IMR-90 (cell line): Measurements from ENCODE around the gene PAXIP1. TPM values are rescaled to one million over a fixed set of nuclear protein-coding genes. Genes with fewer than 3 reads are reported as not detected.

Source experiments
- ATAC-seq: fragments of 200-7000 bp; cut with Tn5 transposase; 2 replicates; pipeline ENCODE4 v1.9.1; 2020; ENCODE audit warnings: low read depth, mild to moderate bottlenecking, moderate library complexity
- BruUV-seq: library from RNA; stranded (reverse); fragments of 400-500 nt; replicated peaks from 2 replicates; lab custom pipeline; 2021; lab: Mats Ljungman, UMichigan
- CTCF ChIA-PET: fragments of 300-600 bp; formaldehyde crosslinking; extraction: SDS; loops from one replicate; lab custom pipeline; 2021; ENCODE audit warnings: antibody characterized with exemption; lab: Yijun Ruan, JAX
- POLR2A ChIA-PET: fragments of 300-600 bp; sonication (Branson Sonifier 250); formaldehyde crosslinking; loops from one replicate; lab custom pipeline; 2022; ENCODE audit warnings: antibody characterized with exemption; ENCODE audit not compliant: unreplicated experiment; lab: Charles Lee
- DNase-seq: peaks from one replicate; pipeline ENCODE4 v3.0.0; 2013
- H2AFZ ChIP-seq: replicated peaks from 2 replicates; pipeline ENCODE3; 2013; ENCODE audit warnings: low read length, mild to moderate bottlenecking; ENCODE audit not compliant: poor library complexity
- H2AK5ac ChIP-seq: 2 replicates; pipeline ENCODE4 v1.6.1; 2013; ENCODE audit warnings: low read depth, low read length, inconsistent platforms
- H2AK9ac ChIP-seq: replicated peaks from 2 replicates; pipeline ENCODE3; 2013; ENCODE audit warnings: mild to moderate bottlenecking, low read depth, low read length, moderate library complexity; ENCODE audit not compliant: poor library complexity
- H2BK120ac ChIP-seq: 2 replicates; pipeline ENCODE4 v1.6.1; 2013; ENCODE audit warnings: low read depth, low read length, inconsistent platforms
- H2BK15ac ChIP-seq: 3 replicates; pipeline ENCODE4 v1.6.1; 2013; ENCODE audit warnings: low read depth, low read length, inconsistent platforms
- H2BK20ac ChIP-seq: 2 replicates; pipeline ENCODE4 v1.6.1; 2013; ENCODE audit warnings: low read depth, mild to moderate bottlenecking, inconsistent platforms, low read length, moderate library complexity
- H2BK5ac ChIP-seq: 2 replicates; pipeline ENCODE4 v1.6.1; 2013; ENCODE audit warnings: mild to moderate bottlenecking, low read depth, low read length, inconsistent platforms; ENCODE audit not compliant: poor library complexity, severe bottlenecking
- H3K14ac ChIP-seq: replicated peaks from 2 replicates; pipeline ENCODE4 v1.6.1; 2013; ENCODE audit warnings: low read depth, low read length, inconsistent platforms
- H3K18ac ChIP-seq: 2 replicates; pipeline ENCODE4 v1.6.1; 2013; ENCODE audit warnings: low read depth, low read length, control low read depth
- H3K23ac ChIP-seq: 2 replicates; pipeline ENCODE4 v1.6.1; 2013; ENCODE audit warnings: low read depth, low read length, inconsistent platforms
- H3K27ac ChIP-seq: 2 replicates; pipeline ENCODE4 v1.5.1; 2013; ENCODE audit warnings: mild to moderate bottlenecking, control low read depth, low read length; ENCODE audit not compliant: insufficient read depth
- H3K27me3 ChIP-seq: 2 replicates; pipeline ENCODE4 v1.6.1; 2013; ENCODE audit warnings: low read length; ENCODE audit not compliant: control insufficient read depth, insufficient read depth
- H3K36me3 ChIP-seq: 2 replicates; pipeline ENCODE4 v1.6.1; 2013; ENCODE audit warnings: low read length, mixed read lengths; ENCODE audit not compliant: control insufficient read depth, insufficient read depth
- H3K4ac ChIP-seq: 2 replicates; pipeline ENCODE4 v1.6.1; 2013; ENCODE audit warnings: low read depth, low read length, inconsistent platforms
- H3K4me1 ChIP-seq: 2 replicates; pipeline ENCODE4 v1.6.1; 2013; ENCODE audit warnings: low read length, mixed read lengths; ENCODE audit not compliant: control insufficient read depth, insufficient read depth
- H3K4me2 ChIP-seq: 2 replicates; pipeline ENCODE4 v1.6.1; 2013; ENCODE audit warnings: low read depth, mild to moderate bottlenecking, control low read depth, low read length, moderate library complexity
- H3K4me3 ChIP-seq: 2 replicates; pipeline ENCODE4 v1.5.1; 2013; ENCODE audit warnings: low read depth, mild to moderate bottlenecking, control low read depth, low read length, moderate library complexity; ENCODE audit not compliant: insufficient read depth
- H3K56ac ChIP-seq: 2 replicates; pipeline ENCODE4 v1.6.1; 2013; ENCODE audit warnings: low read length, inconsistent platforms; ENCODE audit not compliant: insufficient read depth; ENCODE audit errors: extremely low read depth
- H3K79me1 ChIP-seq, 2 experiments: 2 replicates each; pipeline ENCODE4 v1.6.1; 2013; ENCODE audit warnings: low read length in 2 of 2, inconsistent platforms in 1 of 2, low read depth in 1 of 2
- H3K9ac ChIP-seq: 2 replicates; pipeline ENCODE4 v1.6.1; 2013; ENCODE audit warnings: low read depth, low read length, control low read depth
- H3K9me1 ChIP-seq: 2 replicates; pipeline ENCODE4 v1.6.1; 2013; ENCODE audit warnings: low read length, inconsistent platforms; ENCODE audit not compliant: insufficient read depth
- H3K9me3 ChIP-seq: 2 replicates; pipeline ENCODE4 v1.6.1; 2013; ENCODE audit warnings: low read length; ENCODE audit not compliant: control insufficient read depth, insufficient read depth
- H4K20me1 ChIP-seq: 2 replicates; pipeline ENCODE4 v1.6.1; 2013; ENCODE audit warnings: low read length, inconsistent platforms; ENCODE audit not compliant: insufficient read depth
- H4K5ac ChIP-seq: 2 replicates; pipeline ENCODE4 v1.6.1; 2013; ENCODE audit warnings: mild to moderate bottlenecking, low read depth, low read length, control low read depth
- H4K8ac ChIP-seq, 2 experiments: 2 replicates each; pipeline ENCODE4 v1.6.1; 2013; ENCODE audit warnings: low read depth in 2 of 2, low read length in 2 of 2, control low read depth in 1 of 2, inconsistent platforms in 1 of 2
- H4K91ac ChIP-seq: 2 replicates; pipeline ENCODE4 v1.6.1; 2013; ENCODE audit warnings: low read depth, low read length, inconsistent platforms; ENCODE audit not compliant: insufficient read depth
- BHLHE40 ChIP-seq: fragments of 150-350 bp; IDR thresholded peaks from 2 replicates; pipeline ENCODE4 v1.6.1; 2016; ENCODE audit warnings: mild to moderate bottlenecking, low read depth, low read length
- CEBPB ChIP-seq: IDR thresholded peaks from 2 replicates; pipeline ENCODE4 v1.6.1; 2012; ENCODE audit warnings: low read depth, low read length, improper control_type of control experiment
- CHD1 ChIP-seq: IDR thresholded peaks from 2 replicates; pipeline ENCODE4 v1.6.1; 2012; ENCODE audit warnings: low read depth, low read length, improper control_type of control experiment
- ELK1 ChIP-seq: fragments of 150-350 bp; IDR thresholded peaks from 2 replicates; pipeline ENCODE4 v1.6.1; 2016; ENCODE audit warnings: low read depth, mild to moderate bottlenecking, low read length, moderate library complexity, borderline replicate concordance
- FOS ChIP-seq: fragments of 150-350 bp; IDR thresholded peaks from 2 replicates; pipeline ENCODE4 v1.6.1; 2016; ENCODE audit warnings: low read depth, low read length
- MAZ ChIP-seq: IDR thresholded peaks from 2 replicates; pipeline ENCODE4 v1.6.1; 2012; ENCODE audit warnings: low read depth, mild to moderate bottlenecking, low read length, improper control_type of control experiment, moderate library complexity, borderline replicate concordance
- MXI1 ChIP-seq: IDR thresholded peaks from 2 replicates; pipeline ENCODE4 v1.6.1; 2012; ENCODE audit warnings: low read depth, mild to moderate bottlenecking, low read length, moderate library complexity, borderline replicate concordance
- NFE2L2 ChIP-seq: fragments of 150-350 bp; IDR thresholded peaks from 2 replicates; pipeline ENCODE4 v1.6.1; 2016; ENCODE audit warnings: low read depth, mild to moderate bottlenecking, low read length
- POLR2A ChIP-seq: IDR thresholded peaks from 2 replicates; pipeline ENCODE4 v1.6.1; 2012; ENCODE audit warnings: mild to moderate bottlenecking, low read depth, low read length
- RAD21 ChIP-seq: IDR thresholded peaks from 2 replicates; pipeline ENCODE4 v1.6.1; 2012; ENCODE audit warnings: low read length, improper control_type of control experiment
- RCOR1 ChIP-seq: IDR thresholded peaks from 2 replicates; pipeline ENCODE4 v1.6.1; 2012; ENCODE audit warnings: mild to moderate bottlenecking, low read length, improper control_type of control experiment; ENCODE audit not compliant: insufficient replicate concordance
- RFX5 ChIP-seq: IDR thresholded peaks from 2 replicates; pipeline ENCODE4 v1.8.0; 2012; ENCODE audit warnings: low read depth, mild to moderate bottlenecking, low read length, moderate library complexity
- SMC3 ChIP-seq: fragments of 150-350 bp; IDR thresholded peaks from 2 replicates; pipeline ENCODE4 v1.6.1; 2016; ENCODE audit warnings: low read depth, mild to moderate bottlenecking, antibody characterized with exemption, low read length, moderate library complexity
- USF2 ChIP-seq: fragments of 150-350 bp; IDR thresholded peaks from 2 replicates; pipeline ENCODE4 v1.6.1; 2017; ENCODE audit warnings: mild to moderate bottlenecking, antibody characterized with exemption, low read length, low read depth
- WGBS, 2 experiments: methylation state at CpG; one replicate each; pipeline versions ENCODE4 v1.1.5 to v1.1.7; 2013; ENCODE audit warnings: missing lambda C conversion rate in 2 of 2; ENCODE audit not compliant: insufficient read length in 1 of 2; ENCODE audit errors: extremely low coverage in 2 of 2; 5-methylcytosine and 5-hydroxymethylcytosine counted together
- dilution Hi-C: fragments of 300-500 bp; cut with HindIII; formaldehyde crosslinking; loops from one replicate; pipeline ENCODE4 v1.14.3; 2018; ENCODE audit warnings: low sequenced_read_pairs; ENCODE audit not compliant: unreplicated experiment
- in situ Hi-C: fragments of 300-500 bp; cut with MboI; formaldehyde crosslinking; loops from 3 replicates; pipeline ENCODE4 v1.14.3; 2019; ENCODE audit warnings: low sequenced_read_pairs, inconsistent platforms, mixed read lengths
- intact Hi-C: fragments of 100-400 bp; cut with micrococcal nuclease; formaldehyde crosslinking; loops from 2 replicates; pipeline ENCODE4 v1.10.0; 2022
- polyA plus RNA-seq, 3 experiments: library from polyadenylated mRNA; depleted of rRNA; stranded (reverse); fragments of >200 nt; gene quantifications; 2 replicates each; pipeline ENCODE4 v1.2.3, GENCODE V29; 2012; ENCODE audit warnings: low replicate concordance in 1 of 3
- total RNA-seq: library from RNA; depleted of rRNA; stranded (reverse); fragments of >200 nt; gene quantifications from 2 replicates; pipeline ENCODE4 v1.2.3, GENCODE V29; 2012

The PAXIP1 gene
- total and polyA plus RNA-seq, 2 of the 4 experiments (the other 2 are of a cell fraction) = 7.3 to 8.7 TPM

- no peaks in the 10 kb centered on the region for H3K9me1 ChIP-seq
- H3K27me3 ChIP-seq = no peaks in the 10 kb centered on the region
- H4K91ac ChIP-seq = no peak overlapping the region
- WGBS, 2 experiments = 80% methylated on average over 3 of the region's 6 CpGs; no CpG with 5 or more reads in 1 of the 2 experiments
- no peak overlapping the region for H2AK5ac ChIP-seq
- no peak overlapping the region for H3K27ac ChIP-seq
- H3K79me1 ChIP-seq = no peaks in the 10 kb centered on the region
- no peak for DNase-seq
- ChIA-PET POLR2A (no interaction called here), CTCF (interaction anchor here (1.1 kb wide), 1 partner anchor 10 kb away, joined by 3 read pairs; no protein-coding TSS in a partner anchor)
- dilution Hi-C loops (no loop called here), intact Hi-C loops (no loop called here), in situ Hi-C loops (no loop called here)
- no peak overlapping the region for H2BK20ac ChIP-seq
- TF ChIP-seq MAZ (no peak), NFE2L2 (no peak), MXI1 (no peak), RAD21 (no peak), CEBPB (no peak), RFX5 (no peak), FOS (no peak), ELK1 (no peak), POLR2A (no peak), SMC3 (no peak), CHD1 (no peak), BHLHE40 (no peak), USF2 (no peak), RCOR1 (no peak)
- H2AFZ ChIP-seq = no peak overlapping the region
- H3K14ac ChIP-seq = no peak overlapping the region
- H3K9ac ChIP-seq = no peak overlapping the region
- H3K36me3 ChIP-seq = no peaks in the 10 kb centered on the region
- H3K9me3 ChIP-seq = no peaks in the 10 kb centered on the region
- H3K4me2 ChIP-seq = no peak overlapping the region
- no peak for ATAC-seq
- H3K4me3 ChIP-seq = no peak overlapping the region
- no peaks in the 10 kb centered on the region for H4K20me1 ChIP-seq
- no peak overlapping the region for H3K56ac ChIP-seq
- no peak overlapping the region for H2BK5ac ChIP-seq
- H2BK120ac ChIP-seq = no peak overlapping the region
- H3K18ac ChIP-seq = no peak overlapping the region
- no peak overlapping the region for H4K8ac ChIP-seq
- no peaks in the 10 kb centered on the region for H3K4me1 ChIP-seq
- no TSS peak for BruUV-seq
- no peak overlapping the region for H2BK15ac ChIP-seq
- no peak overlapping the region for H3K23ac ChIP-seq
- no peak overlapping the region for H2AK9ac ChIP-seq
- no peak overlapping the region for H3K4ac ChIP-seq
- no peak overlapping the region for H4K5ac ChIP-seq
Measured at GRCh38 chr7:155032978-155033377, 30.1 kb upstream of the PAXIP1 start.
